GM19023 (cell line): ENCODE data around the gene RGS13.

Source experiments
- ATAC-seq: cut with Tn5 transposase; IDR thresholded peaks from one replicate; pipeline ENCODE4 v1.9.1; 2021; ENCODE audit warnings: mild to moderate bottlenecking, moderate library complexity; ENCODE audit not compliant: unreplicated experiment

The RGS13 gene

GRCh38 chr1:192635939-192636338 lies at the start of gene RGS13:
RGS13 (plus strand) TSS chr1:192636147; CDS start chr1:192644335, 8,188 bp downstream.
- no peak for ATAC-seq

GRCh38 chr1:192587386-192588266 lies 48.3 kb upstream of the RGS13 start:
- no peak for ATAC-seq

GRCh38 chr1:192588546-192588945 lies 47.4 kb upstream of the RGS13 start:
- no peak for ATAC-seq

- ATAC-seq: no peak
These were observed 46.1 kb upstream of the RGS13 start for GRCh38 chr1:192589813-192590212.

- ATAC-seq: no peak
These were observed 43.4 kb upstream of the RGS13 start for GRCh38 chr1:192592517-192592916.

GRCh38 chr1:192592981-192593708 lies 42.8 kb upstream of the RGS13 start:
- ATAC-seq: no peak

- no peak for ATAC-seq
These were observed 40.6 kb upstream of the RGS13 start for GRCh38 chr1:192595299-192595698.

- no peak for ATAC-seq
These were observed 37.4 kb upstream of the RGS13 start for GRCh38 chr1:192598589-192598988.

- no peak for ATAC-seq
These were observed 35.7 kb upstream of the RGS13 start for GRCh38 chr1:192600275-192600674.

GRCh38 chr1:192601143-192601542 lies 34.8 kb upstream of the RGS13 start:
- ATAC-seq: peak; percentile 41

GRCh38 chr1:192601567-192601966 lies 34.4 kb upstream of the RGS13 start:
- no peak for ATAC-seq

- ATAC-seq: no peak
These were observed 33.2 kb upstream of the RGS13 start for GRCh38 chr1:192602757-192603156.

- no peak for ATAC-seq
These were observed 32.6 kb upstream of the RGS13 start for GRCh38 chr1:192603218-192603787.

GRCh38 chr1:192604979-192605620 lies 30.8 kb upstream of the RGS13 start:
- no peak for ATAC-seq

- no peak for ATAC-seq
These were observed 27.3 kb upstream of the RGS13 start for GRCh38 chr1:192608671-192609070.

- peak; percentile 100 for ATAC-seq
These were observed 26.6 kb upstream of the RGS13 start for GRCh38 chr1:192609110-192610079.

- ATAC-seq: no peak
These were observed 25.6 kb upstream of the RGS13 start for GRCh38 chr1:192610112-192610889.

GRCh38 chr1:192615055-192615454 lies 20.9 kb upstream of the RGS13 start:
- no peak for ATAC-seq

GRCh38 chr1:192620071-192620635 lies 15.8 kb upstream of the RGS13 start:
- no peak for ATAC-seq
